Measurements from ENCODE around the gene MAP2K4.

- no peak for TF ChIP-seq EZH2 (IDR thresholded peaks at IDR 0.05; ENCODE audit: insufficient read depth, poor library complexity, severe bottlenecking)
- TF ChIP-seq EZH2phosphoT487 (IDR thresholded peaks at IDR 0.05; ENCODE audit: insufficient read depth, low read depth) = no peak
Observed at GRCh38 chr17:12034538-12034937, 13.9 kb downstream of the MAP2K4 start.
